ENCODE results near the gene CCDC60. TPM values are rescaled to one million over a fixed set of nuclear protein-coding genes. Genes with fewer than 3 reads are reported as not detected.

The CCDC60 gene
- total RNA-seq, 2 donors from 2014 or later, result 1.2 to 4.4 TPM

GRCh38 chr12:119417440-119417839 lies 82.9 kb downstream of the CCDC60 start:
- intact Hi-C loops (cut with DNase I, micrococcal nuclease), result loop anchor here (5.0 to 10.0 kb wide), 2 partner anchors 293 to 300 kb away; no protein-coding TSS in a partner anchor
- ATAC-seq, result peak; percentile 37

GRCh38 chr12:119419381-119419780 lies 84.9 kb downstream of the CCDC60 start:
- intact Hi-C loops (cut with DNase I, micrococcal nuclease), result loop anchor here (5.0 to 10.0 kb wide), 2 partner anchors 295 to 302 kb away; no protein-coding TSS in a partner anchor
- ATAC-seq (no peak), DNase-seq (no peak)

More at GRCh38 chr12:119417440-119417839, 82.9 kb downstream of the CCDC60 start:
- DNase-seq, result no peak

DNA sequence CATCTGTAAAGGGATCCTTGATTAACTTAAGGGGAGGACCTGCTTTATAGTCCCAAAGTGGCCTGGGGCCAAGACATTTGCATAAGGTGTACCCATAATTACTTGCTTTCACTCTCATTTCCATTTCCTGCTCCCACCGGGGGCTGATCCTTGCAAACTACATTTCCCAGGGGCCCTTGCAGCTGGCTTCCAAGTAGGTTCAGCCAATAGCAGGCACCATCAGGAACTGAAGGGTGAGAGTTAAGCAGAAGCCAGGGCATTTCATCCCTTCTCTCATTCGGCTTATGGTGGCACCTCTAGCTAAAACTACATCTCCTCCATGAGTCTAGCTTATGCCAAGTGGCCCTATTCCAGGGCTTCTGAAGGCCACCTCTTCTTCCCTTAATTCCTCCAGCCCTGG lies 88.8 kb downstream of the CCDC60 start:
- ATAC-seq (peak; percentile 19), DNase-seq (no peak)
- intact Hi-C loops (cut with DNase I, micrococcal nuclease), result no loop called here

- intact Hi-C loops (cut with DNase I, micrococcal nuclease), result no loop called here
- ATAC-seq, result no peak
- DNase-seq, result no peak
These were observed 91.1 kb downstream of the CCDC60 start for GRCh38 chr12:119425623-119426022.

- intact Hi-C loops (cut with DNase I, micrococcal nuclease), result no loop called here
- no peak for ATAC-seq
- no peak for DNase-seq
These were observed 96.6 kb downstream of the CCDC60 start for GRCh38 chr12:119431151-119431550.

DNA sequence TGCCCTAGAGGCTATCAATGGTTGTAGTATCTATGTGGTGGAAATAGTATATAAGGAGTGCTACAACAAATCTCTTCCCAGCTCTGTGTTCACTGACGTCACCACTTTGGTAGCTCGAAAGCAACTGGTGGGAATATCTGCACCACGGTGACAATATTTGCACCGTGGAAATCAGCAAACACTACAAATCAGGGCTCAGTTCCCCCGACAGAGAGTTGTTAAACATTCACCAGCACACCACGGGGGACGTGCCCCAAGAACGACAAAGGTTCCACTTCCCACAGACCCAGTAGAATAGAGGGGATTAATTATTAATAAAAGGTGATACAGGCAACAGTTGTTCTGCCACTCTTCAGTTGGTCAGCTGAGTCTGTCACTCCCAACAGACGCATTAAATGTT lies 98.4 kb downstream of the CCDC60 start:
- no peak for DNase-seq
- intact Hi-C loops (cut with DNase I, micrococcal nuclease), result no loop called here
- no peak for ATAC-seq

DNA sequence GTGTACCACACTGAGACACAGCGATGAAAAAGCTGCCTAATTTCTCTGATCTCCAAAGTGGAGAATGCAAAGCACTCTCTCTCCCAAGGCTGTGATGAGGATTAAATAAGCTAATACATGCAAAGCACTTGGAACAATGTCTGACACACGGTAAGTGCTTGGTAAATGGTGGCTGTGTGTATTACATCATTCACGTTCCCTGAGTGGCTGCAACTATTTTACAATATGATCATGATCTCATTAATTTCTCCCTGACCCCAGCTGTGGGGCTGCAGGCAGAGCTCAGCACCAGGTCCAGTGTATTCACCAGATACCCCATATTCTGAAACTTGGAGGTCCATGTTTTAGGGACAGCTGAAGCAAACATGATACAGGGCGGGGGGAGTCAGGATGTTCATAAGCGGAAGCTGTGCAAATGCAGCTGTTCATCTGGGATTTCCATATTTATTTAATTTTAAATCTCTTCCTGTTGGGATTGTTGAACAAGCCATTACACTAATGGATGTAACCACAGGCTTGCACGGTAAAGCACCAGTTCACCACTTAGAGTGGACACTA lies 106.4 kb downstream of the CCDC60 start:
- intact Hi-C loops (cut with DNase I, micrococcal nuclease), result no loop called here
- ATAC-seq (no peak), DNase-seq (no peak)

DNA sequence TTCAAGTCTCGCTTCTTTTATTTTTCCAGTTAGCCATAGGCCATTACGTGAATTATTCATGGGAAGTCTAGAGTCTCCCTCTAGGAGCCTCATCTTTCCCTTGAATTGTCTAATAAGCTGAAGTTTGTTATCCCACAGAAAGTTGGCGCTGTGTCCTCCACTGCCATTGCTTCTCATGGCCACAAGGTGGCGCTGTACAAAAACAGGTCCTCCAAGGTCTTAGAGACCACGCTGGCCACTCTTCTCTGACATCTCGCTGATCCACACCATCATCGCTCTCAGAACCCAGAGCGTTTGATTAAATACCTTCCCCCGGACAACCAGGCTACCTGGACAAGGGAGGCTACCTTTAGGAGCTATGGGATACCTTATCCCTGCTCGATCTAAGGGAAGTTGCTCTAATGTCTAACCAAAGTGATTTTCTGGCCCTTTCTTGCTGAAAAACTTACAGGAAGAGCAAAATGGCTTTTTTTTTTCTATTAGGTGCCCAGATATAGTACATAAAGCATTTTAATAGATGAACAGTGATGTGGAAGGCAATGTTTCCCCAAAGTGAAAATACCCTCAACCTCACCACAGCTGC lies 110.0 kb downstream of the CCDC60 start:
- ATAC-seq (peak; percentile 47), DNase-seq (peak in 1 of 2 donors; percentile 20)
- intact Hi-C loops (cut with DNase I, micrococcal nuclease), result no loop called here

DNA sequence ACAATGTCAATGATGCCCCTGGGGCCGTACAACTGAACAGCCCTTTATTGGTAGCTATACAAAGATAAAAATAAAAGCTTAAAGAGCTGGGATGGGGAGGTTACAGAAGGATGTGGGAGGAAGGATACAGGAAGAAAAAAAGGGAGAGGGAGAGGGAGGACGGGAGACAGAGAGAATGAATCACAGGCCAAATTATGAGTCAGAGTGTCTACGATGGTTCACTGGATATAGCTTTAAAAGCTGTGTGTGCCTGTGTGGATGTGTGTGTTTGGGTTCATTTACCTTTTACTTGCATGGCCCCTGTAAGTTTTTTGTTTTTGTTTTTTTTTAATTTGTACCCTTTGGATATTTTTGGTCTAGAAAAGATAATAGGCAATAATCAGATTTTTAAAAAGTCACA lies 111.9 kb downstream of the CCDC60 start:
- ATAC-seq (no peak), DNase-seq (no peak)
- intact Hi-C loops (cut with DNase I, micrococcal nuclease), result no loop called here

GRCh38 chr12:119447126-119447525 lies 112.6 kb downstream of the CCDC60 start:
- ATAC-seq (no peak), DNase-seq (no peak)
- intact Hi-C loops (cut with DNase I, micrococcal nuclease), result no loop called here

DNA sequence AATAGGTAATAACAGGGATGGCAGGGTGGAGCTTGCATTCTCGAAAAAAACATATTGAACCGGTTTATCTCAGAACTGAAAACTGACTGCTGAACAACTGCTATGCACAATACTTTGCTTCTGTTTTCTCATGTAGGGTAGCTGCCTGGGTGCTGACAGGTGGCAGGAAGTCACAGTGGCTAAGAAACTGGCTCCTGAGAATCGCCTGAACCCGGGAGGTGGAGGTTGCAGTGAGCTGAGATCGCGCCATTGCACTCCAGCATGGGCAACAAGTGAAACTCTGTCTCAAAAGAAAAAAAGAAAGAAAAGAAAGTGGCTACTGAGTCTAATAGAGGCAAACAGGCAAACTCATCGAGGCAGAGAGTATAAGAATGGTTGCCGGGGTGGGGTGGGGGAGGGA lies 113.1 kb downstream of the CCDC60 start:
- no peak for DNase-seq
- intact Hi-C loops (cut with DNase I, micrococcal nuclease), result no loop called here
- no peak for ATAC-seq

GRCh38 chr12:119448611-119449131 lies 114.1 kb downstream of the CCDC60 start:
- DNase-seq (no peak), ATAC-seq (no peak)
- intact Hi-C loops (cut with DNase I, micrococcal nuclease), result no loop called here

GRCh38 chr12:119450771-119451170 lies 116.2 kb downstream of the CCDC60 start:
- intact Hi-C loops (cut with DNase I, micrococcal nuclease), result no loop called here
- DNase-seq, result no peak
- no peak for ATAC-seq

DNA sequence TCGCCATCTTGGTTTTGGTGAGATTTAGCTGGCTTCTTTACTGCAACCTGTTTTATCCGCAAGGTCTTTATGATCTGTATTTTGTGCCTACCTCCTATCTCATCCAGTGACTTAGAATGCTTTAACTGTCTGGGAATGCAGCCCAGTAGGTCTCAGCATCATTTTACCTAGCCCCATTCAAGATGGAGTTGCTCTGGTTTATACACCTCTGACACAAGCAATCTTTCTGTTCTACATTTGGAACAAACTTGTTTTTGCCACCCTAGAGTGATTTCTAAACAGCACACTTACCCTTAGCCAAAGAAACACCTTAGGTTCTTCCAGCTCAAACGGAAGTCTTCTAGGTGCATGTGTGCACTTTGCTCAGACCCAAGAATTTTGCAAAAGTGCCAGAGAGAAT lies 122.3 kb downstream of the CCDC60 start:
- no peak for ATAC-seq
- intact Hi-C loops (cut with DNase I, micrococcal nuclease), result no loop called here
- no peak for DNase-seq

GRCh38 chr12:119457271-119457670 lies 122.7 kb downstream of the CCDC60 start:
- no peak for DNase-seq
- intact Hi-C loops (cut with DNase I, micrococcal nuclease), result no loop called here
- ATAC-seq, result no peak

GRCh38 chr12:119459481-119459880 lies 125.0 kb downstream of the CCDC60 start:
- no peak for ATAC-seq
- intact Hi-C loops (cut with DNase I, micrococcal nuclease), result no loop called here

GRCh38 chr12:119460876-119461275 lies 126.3 kb downstream of the CCDC60 start:
- DNase-seq, result no peak
- ATAC-seq, result no peak
- intact Hi-C loops (cut with DNase I, micrococcal nuclease), result no loop called here

More at GRCh38 chr12:119459481-119459880, 125.0 kb downstream of the CCDC60 start:
- no peak for DNase-seq

DNA sequence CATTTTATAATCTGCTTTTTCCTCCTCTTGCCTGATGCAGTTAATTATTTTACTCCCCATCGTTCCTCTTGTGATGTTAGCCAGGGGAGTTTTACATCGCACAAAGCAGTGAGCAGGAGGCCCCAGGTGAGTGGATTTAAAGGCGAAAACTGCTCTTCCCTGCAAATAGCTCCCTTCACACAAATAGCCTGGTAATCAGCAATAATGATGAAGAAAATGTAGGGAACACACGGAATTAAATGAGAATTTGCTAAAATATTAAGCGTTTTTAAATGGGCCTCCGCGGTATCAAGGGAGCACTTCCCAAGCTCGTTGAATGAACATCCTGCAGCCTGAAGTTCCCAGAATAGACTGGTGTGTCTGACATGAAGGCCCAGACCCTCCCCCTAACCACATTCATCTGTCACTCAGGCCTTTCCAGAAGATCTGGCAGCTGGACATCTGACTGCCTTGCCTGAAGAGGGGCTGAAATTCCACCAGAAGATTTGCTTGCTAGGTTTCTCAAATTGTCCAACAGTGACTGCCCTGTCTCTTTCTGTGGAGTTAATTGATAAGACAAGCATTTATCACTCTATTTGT lies 127.2 kb downstream of the CCDC60 start:
- DNase-seq (no peak), ATAC-seq (no peak)
- intact Hi-C loops (cut with DNase I, micrococcal nuclease), result no loop called here

- DNase-seq (no peak), ATAC-seq (no peak)
- intact Hi-C loops (cut with DNase I, micrococcal nuclease), result no loop called here
These were observed 128.8 kb downstream of the CCDC60 start for GRCh38 chr12:119463211-119463926.

DNA sequence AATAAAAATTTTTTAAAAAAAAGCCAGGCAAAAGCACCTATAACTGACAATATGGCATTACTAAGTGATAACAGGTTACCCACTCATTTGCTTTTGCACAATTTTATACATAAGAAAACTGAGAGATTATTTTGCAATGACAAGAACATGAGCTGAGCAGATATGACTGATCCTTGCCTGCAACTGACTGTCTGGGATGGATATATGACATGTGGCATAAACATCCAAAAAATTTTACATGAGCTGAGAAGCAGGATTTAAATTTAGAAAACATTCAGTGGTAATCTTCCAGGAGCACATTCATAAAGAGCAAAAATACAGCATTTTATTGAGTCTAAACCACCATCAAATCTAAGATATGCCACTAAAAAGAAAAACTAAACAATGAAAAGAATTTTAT lies 133.8 kb downstream of the CCDC60 start:
- ATAC-seq, result no peak
- intact Hi-C loops (cut with DNase I, micrococcal nuclease), result no loop called here
- DNase-seq, result no peak

All from left colon (tissue), 2 donors.